ENCODE data around the gene ENTPD5.
A peak's percentile ranks its signal among the peaks of the same experiment; 100 is the strongest.

ENTPD5 gene

GRCh38 chr14:74038020-74038859 is 19.2 kb upstream of the ENTPD5 start:
- Histone ChIP-seq H3K27ac (ENCODE audit: low read depth in 2 of 2, low read length in 2 of 2) (no peak overlapping the region), H3K9ac (ENCODE audit: low read depth in 1 of 2, low read length in 2 of 2) (no peak overlapping the region), H3K9me3 (ENCODE audit: control insufficient read depth in 2 of 2, low read length in 2 of 2) (no peaks in the 10 kb centered on the region), H3K4me1 (ENCODE audit: control insufficient read depth in 2 of 2, insufficient read depth in 2 of 2, low read length in 2 of 2) (peaks cover 0 to 4% of the 10 kb centered on the region in 2 donors), H3K27me3 (ENCODE audit: control insufficient read depth in 2 of 2, insufficient read depth in 2 of 2, low read length in 2 of 2) (no peaks in the 10 kb centered on the region), H3K4me3 (ENCODE audit: low read length in 2 of 2) (no peak overlapping the region), H3K36me3 (ENCODE audit: control insufficient read depth in 2 of 2, insufficient read depth in 2 of 2, low read length in 2 of 2) (no peaks in the 10 kb centered on the region)

DNA sequence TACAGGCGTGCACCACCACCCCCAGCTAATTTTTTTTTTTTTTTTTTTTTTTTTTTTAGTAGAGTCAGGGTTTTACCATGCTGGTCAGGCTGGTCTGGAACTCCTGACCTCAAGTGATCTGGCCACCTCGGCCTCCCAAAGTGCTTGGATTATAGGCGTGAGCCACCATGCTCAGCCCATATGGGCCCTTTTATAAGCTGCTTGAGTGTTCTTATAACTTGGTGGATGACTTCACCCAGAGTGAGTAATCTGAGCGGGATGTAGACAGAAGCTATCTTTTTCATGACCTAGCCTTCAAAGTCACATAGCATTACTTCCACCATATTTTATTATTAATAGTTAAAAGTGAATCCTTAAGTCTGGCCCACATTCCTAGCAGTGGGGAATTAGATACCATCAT is 16.5 kb upstream of the ENTPD5 start:
- no peaks in the 10 kb centered on the region for H3K27me3 ChIP-seq (ENCODE audit: control insufficient read depth in 2 of 2, insufficient read depth in 2 of 2, low read length in 2 of 2)
- H3K9ac ChIP-seq (ENCODE audit: low read depth in 1 of 2, low read length in 2 of 2) = no peak overlapping the region
- no peaks in the 10 kb centered on the region for H3K36me3 ChIP-seq (ENCODE audit: control insufficient read depth in 2 of 2, insufficient read depth in 2 of 2, low read length in 2 of 2)

DNA sequence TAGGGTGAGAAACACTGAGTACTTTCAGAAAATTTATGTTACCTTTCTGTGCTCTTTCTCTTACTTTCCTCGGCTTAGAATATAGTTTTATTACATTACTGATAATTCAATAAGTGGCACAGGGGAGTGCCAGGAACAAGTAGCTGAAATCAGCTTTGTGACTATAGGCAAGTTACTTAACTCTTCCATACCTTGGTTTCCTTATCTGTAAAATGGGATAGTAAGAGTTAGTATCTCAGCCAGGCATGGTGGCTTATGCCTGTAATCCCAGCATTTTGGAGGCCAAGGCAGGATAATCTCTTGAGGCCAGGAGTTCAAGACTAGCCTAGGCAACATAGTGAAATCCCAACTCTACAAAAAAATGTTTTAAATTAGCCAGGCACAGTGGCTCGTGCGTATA is 15.5 kb upstream of the ENTPD5 start:
- no peaks in the 10 kb centered on the region for H3K4me1 ChIP-seq (ENCODE audit: control insufficient read depth in 2 of 2, insufficient read depth in 2 of 2, low read length in 2 of 2)
- H3K36me3 ChIP-seq (ENCODE audit: control insufficient read depth in 2 of 2, insufficient read depth in 2 of 2, low read length in 2 of 2) = no peaks in the 10 kb centered on the region
- no peak overlapping the region for H3K27ac ChIP-seq (ENCODE audit: low read depth in 2 of 2, low read length in 2 of 2)
- H3K4me3 ChIP-seq (ENCODE audit: low read length in 2 of 2) = no peak overlapping the region
- no peak overlapping the region for H3K9ac ChIP-seq (ENCODE audit: low read depth in 1 of 2, low read length in 2 of 2)
- no peaks in the 10 kb centered on the region for H3K27me3 ChIP-seq (ENCODE audit: control insufficient read depth in 2 of 2, insufficient read depth in 2 of 2, low read length in 2 of 2)
- H3K9me3 ChIP-seq (ENCODE audit: control insufficient read depth in 2 of 2, low read length in 2 of 2) = no peaks in the 10 kb centered on the region

More for the DNA sequence above, 16.5 kb upstream of the ENTPD5 start:
- Histone ChIP-seq H3K4me1 (ENCODE audit: control insufficient read depth in 2 of 2, insufficient read depth in 2 of 2, low read length in 2 of 2) (no peaks in the 10 kb centered on the region), H3K27ac (ENCODE audit: low read depth in 2 of 2, low read length in 2 of 2) (no peak overlapping the region), H3K9me3 (ENCODE audit: control insufficient read depth in 2 of 2, low read length in 2 of 2) (no peaks in the 10 kb centered on the region), H3K4me3 (ENCODE audit: low read length in 2 of 2) (no peak overlapping the region)

GRCh38 chr14:74029136-74029535 is 10.0 kb upstream of the ENTPD5 start:
- Histone ChIP-seq H3K9me3 (ENCODE audit: control insufficient read depth in 2 of 2, low read length in 2 of 2) (no peaks in the 10 kb centered on the region), H3K4me3 (ENCODE audit: low read length in 2 of 2) (no peak overlapping the region), H3K4me1 (ENCODE audit: control insufficient read depth in 2 of 2, insufficient read depth in 2 of 2, low read length in 2 of 2) (peaks cover 0 to 11% of the 10 kb centered on the region in 2 donors), H3K27ac (ENCODE audit: low read depth in 2 of 2, low read length in 2 of 2) (no peak overlapping the region), H3K27me3 (ENCODE audit: control insufficient read depth in 2 of 2, insufficient read depth in 2 of 2, low read length in 2 of 2) (no peaks in the 10 kb centered on the region), H3K9ac (ENCODE audit: low read depth in 1 of 2, low read length in 2 of 2) (no peak overlapping the region), H3K36me3 (ENCODE audit: control insufficient read depth in 2 of 2, insufficient read depth in 2 of 2, low read length in 2 of 2) (no peaks in the 10 kb centered on the region)

- Histone ChIP-seq H3K4me3 (ENCODE audit: low read length in 2 of 2) (no peak overlapping the region), H3K4me1 (ENCODE audit: control insufficient read depth in 2 of 2, insufficient read depth in 2 of 2, low read length in 2 of 2) (peaks cover 6 to 13% of the 10 kb centered on the region in 2 donors), H3K36me3 (ENCODE audit: control insufficient read depth in 2 of 2, insufficient read depth in 2 of 2, low read length in 2 of 2) (no peaks in the 10 kb centered on the region), H3K9ac (ENCODE audit: low read depth in 1 of 2, low read length in 2 of 2) (no peak overlapping the region), H3K27me3 (ENCODE audit: control insufficient read depth in 2 of 2, insufficient read depth in 2 of 2, low read length in 2 of 2) (no peaks in the 10 kb centered on the region), H3K27ac (ENCODE audit: low read depth in 2 of 2, low read length in 2 of 2) (no peak overlapping the region), H3K9me3 (ENCODE audit: control insufficient read depth in 2 of 2, low read length in 2 of 2) (no peaks in the 10 kb centered on the region)
These were observed 3.3 kb upstream of the ENTPD5 start for GRCh38 chr14:74022346-74022745.

GRCh38 chr14:74019408-74020137 is 485 bp upstream of the ENTPD5 start:
- Histone ChIP-seq H3K36me3 (ENCODE audit: control insufficient read depth in 2 of 2, insufficient read depth in 2 of 2, low read length in 2 of 2) (no peaks in the 10 kb centered on the region), H3K4me1 (ENCODE audit: control insufficient read depth in 2 of 2, insufficient read depth in 2 of 2, low read length in 2 of 2) (peaks cover 9 to 18% of the 10 kb centered on the region in 2 donors), H3K27me3 (ENCODE audit: control insufficient read depth in 2 of 2, insufficient read depth in 2 of 2, low read length in 2 of 2) (no peaks in the 10 kb centered on the region), H3K4me3 (ENCODE audit: low read length in 2 of 2) (peak overlapping the region; percentile 85 to 93), H3K27ac (ENCODE audit: low read depth in 2 of 2, low read length in 2 of 2) (peak overlapping the region; percentile 99 to 100), H3K9me3 (ENCODE audit: control insufficient read depth in 2 of 2, low read length in 2 of 2) (no peaks in the 10 kb centered on the region), H3K9ac (ENCODE audit: low read depth in 1 of 2, low read length in 2 of 2) (peak overlapping the region; percentile 83 to 97)

- Histone ChIP-seq H3K9ac (ENCODE audit: low read depth in 1 of 2, low read length in 2 of 2) (peak overlapping the region; percentile 97 to 100), H3K9me3 (ENCODE audit: control insufficient read depth in 2 of 2, low read length in 2 of 2) (no peaks in the 10 kb centered on the region), H3K27ac (ENCODE audit: low read depth in 2 of 2, low read length in 2 of 2) (peak overlapping the region; percentile 99 to 100), H3K27me3 (ENCODE audit: control insufficient read depth in 2 of 2, insufficient read depth in 2 of 2, low read length in 2 of 2) (no peaks in the 10 kb centered on the region), H3K36me3 (ENCODE audit: control insufficient read depth in 2 of 2, insufficient read depth in 2 of 2, low read length in 2 of 2) (peaks cover 0 to 5% of the 10 kb centered on the region in 2 donors), H3K4me3 (ENCODE audit: low read length in 2 of 2) (peak overlapping the region; percentile 85 to 93), H3K4me1 (ENCODE audit: control insufficient read depth in 2 of 2, insufficient read depth in 2 of 2, low read length in 2 of 2) (peaks cover 9 to 18% of the 10 kb centered on the region in 2 donors)
These were observed 908 bp downstream of the ENTPD5 start for GRCh38 chr14:74018174-74018585.

GRCh38 chr14:74015963-74016362 is 3.1 kb downstream of the ENTPD5 start:
- Histone ChIP-seq H3K27ac (ENCODE audit: low read depth in 2 of 2, low read length in 2 of 2) (peak overlapping the region; percentile 9 to 53), H3K9me3 (ENCODE audit: control insufficient read depth in 2 of 2, low read length in 2 of 2) (no peaks in the 10 kb centered on the region), H3K36me3 (ENCODE audit: control insufficient read depth in 2 of 2, insufficient read depth in 2 of 2, low read length in 2 of 2) (peaks cover 5 to 9% of the 10 kb centered on the region in 2 donors), H3K9ac (ENCODE audit: low read depth in 1 of 2, low read length in 2 of 2) (no peak overlapping the region), H3K4me3 (ENCODE audit: low read length in 2 of 2) (no peak overlapping the region), H3K4me1 (ENCODE audit: control insufficient read depth in 2 of 2, insufficient read depth in 2 of 2, low read length in 2 of 2) (peaks cover 9 to 18% of the 10 kb centered on the region in 2 donors), H3K27me3 (ENCODE audit: control insufficient read depth in 2 of 2, insufficient read depth in 2 of 2, low read length in 2 of 2) (no peaks in the 10 kb centered on the region)

DNA sequence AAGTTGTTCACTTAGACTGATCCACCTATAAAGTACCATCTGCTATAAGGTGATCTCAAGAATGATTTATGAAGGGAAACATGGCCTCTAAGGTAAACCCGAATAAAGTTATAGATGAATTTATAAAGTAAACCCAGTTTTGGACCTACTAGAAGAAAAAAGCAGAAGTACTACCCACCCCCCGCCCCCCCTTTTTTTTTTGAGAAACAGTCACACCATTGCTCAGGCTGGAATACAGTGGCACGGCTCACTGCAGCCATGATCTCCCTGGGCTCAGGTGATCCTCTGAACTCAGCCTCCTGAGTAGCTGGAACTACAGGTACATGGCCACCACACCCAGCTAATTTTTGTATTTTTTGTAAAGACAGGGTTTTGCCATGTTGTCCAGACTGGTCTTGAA is 3.9 kb downstream of the ENTPD5 start:
- Histone ChIP-seq H3K9me3 (ENCODE audit: control insufficient read depth in 2 of 2, low read length in 2 of 2) (no peaks in the 10 kb centered on the region), H3K4me1 (ENCODE audit: control insufficient read depth in 2 of 2, insufficient read depth in 2 of 2, low read length in 2 of 2) (peaks cover 9 to 18% of the 10 kb centered on the region in 2 donors), H3K27ac (ENCODE audit: low read depth in 2 of 2, low read length in 2 of 2) (no peak overlapping the region), H3K36me3 (ENCODE audit: control insufficient read depth in 2 of 2, insufficient read depth in 2 of 2, low read length in 2 of 2) (peaks cover 5 to 14% of the 10 kb centered on the region in 2 donors), H3K4me3 (ENCODE audit: low read length in 2 of 2) (no peak overlapping the region), H3K27me3 (ENCODE audit: control insufficient read depth in 2 of 2, insufficient read depth in 2 of 2, low read length in 2 of 2) (no peaks in the 10 kb centered on the region), H3K9ac (ENCODE audit: low read depth in 1 of 2, low read length in 2 of 2) (no peak overlapping the region)

DNA sequence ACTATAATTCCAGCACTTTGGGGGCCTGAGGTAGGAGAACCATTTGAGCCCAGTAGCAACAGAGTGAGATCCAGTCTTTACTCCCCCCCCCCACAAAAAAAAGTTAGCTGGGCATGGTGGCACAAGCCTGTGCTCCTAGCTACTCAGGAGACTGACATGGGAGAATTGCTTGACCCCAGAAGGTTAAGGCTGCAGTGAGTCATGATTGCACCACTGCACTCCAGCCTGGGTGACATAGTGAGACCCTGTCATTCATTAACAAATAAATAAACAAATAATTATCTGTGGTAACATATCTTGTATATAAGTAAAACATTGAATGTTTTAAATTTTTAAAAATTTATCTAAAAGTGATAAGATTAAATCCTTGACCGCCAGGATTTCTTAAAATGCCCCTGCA is 4.8 kb downstream of the ENTPD5 start:
- Histone ChIP-seq H3K9ac (ENCODE audit: low read depth in 1 of 2, low read length in 2 of 2) (no peak overlapping the region), H3K27ac (ENCODE audit: low read depth in 2 of 2, low read length in 2 of 2) (no peak overlapping the region), H3K36me3 (ENCODE audit: control insufficient read depth in 2 of 2, insufficient read depth in 2 of 2, low read length in 2 of 2) (peaks cover 5 to 14% of the 10 kb centered on the region in 2 donors)

More for the DNA sequence above, 4.8 kb downstream of the ENTPD5 start:
- Histone ChIP-seq H3K27me3 (ENCODE audit: control insufficient read depth in 2 of 2, insufficient read depth in 2 of 2, low read length in 2 of 2) (no peaks in the 10 kb centered on the region), H3K4me1 (ENCODE audit: control insufficient read depth in 2 of 2, insufficient read depth in 2 of 2, low read length in 2 of 2) (peaks cover 3 to 12% of the 10 kb centered on the region in 2 donors), H3K4me3 (ENCODE audit: low read length in 2 of 2) (no peak overlapping the region), H3K9me3 (ENCODE audit: control insufficient read depth in 2 of 2, low read length in 2 of 2) (no peaks in the 10 kb centered on the region)
